Occipital lobe (tissue), 2 donors: ENCODE data around the gene EPOP. TPM values are rescaled to one million over a fixed set of nuclear protein-coding genes. Genes with fewer than 3 reads are reported as not detected.

Source experiments
- DNase-seq: peaks from one replicate; lab custom pipeline; 2025; lab: John Stamatoyannopoulos, UW
- total RNA-seq: library from RNA; depleted of rRNA; stranded (reverse); fragments of >200 nt; gene quantifications from one replicate; pipeline ENCODE4 v1.2.3, GENCODE V29; 2014

EPOP gene
- 1.6 TPM for total RNA-seq

DNA sequence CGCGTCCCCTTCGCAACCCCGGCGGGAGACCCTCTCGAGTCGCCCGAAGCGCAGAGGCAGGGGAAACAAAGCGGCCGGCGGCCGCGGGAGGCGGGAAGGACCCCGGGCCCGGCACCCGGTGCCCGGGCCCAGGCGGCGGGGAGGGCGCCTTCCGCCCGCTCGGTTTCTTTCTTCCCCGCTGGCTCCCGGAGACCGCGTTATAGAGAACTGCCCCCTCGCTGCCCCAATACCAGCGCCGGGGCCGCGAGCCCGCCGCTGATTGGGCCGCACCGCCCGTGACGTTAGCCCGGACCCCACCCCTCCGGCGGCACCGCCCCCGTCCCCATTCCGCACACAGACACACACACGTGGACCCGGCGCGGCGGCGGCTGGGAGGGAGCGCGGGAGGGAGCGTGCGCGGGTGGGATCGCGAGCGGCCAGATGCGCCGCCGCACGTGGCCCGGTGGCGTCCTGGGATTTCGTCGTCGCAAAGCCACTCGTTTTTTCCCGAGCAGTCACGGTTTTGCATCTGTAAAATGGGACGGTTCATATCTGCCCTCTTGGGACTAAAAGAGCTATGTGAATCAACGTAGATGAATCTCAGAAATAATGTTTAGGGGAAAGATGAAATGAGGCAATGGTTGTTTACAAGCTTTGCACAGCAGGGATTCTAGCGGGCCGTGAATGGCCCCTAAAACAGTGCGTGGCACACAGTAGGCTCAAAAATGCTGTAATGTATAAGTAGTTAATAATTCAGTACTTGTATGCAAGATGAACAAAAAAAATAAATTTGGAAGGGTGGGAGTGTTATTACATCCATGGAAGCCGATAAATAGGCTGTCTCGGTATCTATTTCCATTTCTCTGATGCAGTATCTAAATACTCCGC lies at the start of gene EPOP:
Gene EPOP, minus strand, starts transcription at position 209 of the 867 bp plus-strand sequence. CDS start 462 bp downstream, outside the sequence.
- DNase-seq, result peak; percentile 90

DNA sequence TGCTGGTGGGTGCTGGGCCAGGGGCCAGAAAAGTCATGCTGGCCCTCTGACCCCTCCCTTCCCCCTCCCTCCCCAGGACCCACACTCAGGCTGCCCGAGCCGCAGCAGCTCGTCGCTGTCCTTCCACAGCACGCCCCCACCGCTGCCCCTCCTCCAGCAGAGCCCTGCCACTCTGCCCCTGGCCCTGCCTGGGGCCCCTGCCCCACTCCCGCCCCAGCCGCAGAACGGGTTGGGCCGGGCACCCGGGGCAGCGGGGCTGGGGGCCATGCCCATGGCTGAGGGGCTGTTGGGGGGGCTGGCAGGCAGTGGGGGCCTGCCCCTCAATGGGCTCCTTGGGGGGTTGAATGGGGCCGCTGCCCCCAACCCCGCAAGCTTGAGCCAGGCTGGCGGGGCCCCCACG lies 47.0 kb upstream of the EPOP start:
- DNase-seq, result no peak

DNA sequence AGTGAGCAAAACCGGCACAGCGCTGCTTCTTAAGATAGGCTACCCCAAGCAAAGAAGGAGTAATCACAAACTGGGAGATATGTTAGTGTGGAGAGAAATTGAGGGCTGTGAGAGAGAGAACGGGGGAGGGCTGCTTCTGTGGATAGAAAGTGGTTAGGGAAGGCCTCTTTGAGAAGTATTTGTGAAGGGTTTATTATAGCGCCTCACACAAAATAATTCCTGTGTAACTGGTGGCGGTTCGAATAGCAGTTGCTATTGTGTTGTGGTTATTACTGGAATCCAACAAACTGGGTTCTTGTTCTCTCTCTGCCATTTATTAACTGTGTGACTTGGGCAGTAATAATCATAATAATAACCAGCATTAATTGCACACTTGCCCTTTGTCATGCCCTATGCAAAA lies 46.2 kb upstream of the EPOP start:
- no peak for DNase-seq

DNA sequence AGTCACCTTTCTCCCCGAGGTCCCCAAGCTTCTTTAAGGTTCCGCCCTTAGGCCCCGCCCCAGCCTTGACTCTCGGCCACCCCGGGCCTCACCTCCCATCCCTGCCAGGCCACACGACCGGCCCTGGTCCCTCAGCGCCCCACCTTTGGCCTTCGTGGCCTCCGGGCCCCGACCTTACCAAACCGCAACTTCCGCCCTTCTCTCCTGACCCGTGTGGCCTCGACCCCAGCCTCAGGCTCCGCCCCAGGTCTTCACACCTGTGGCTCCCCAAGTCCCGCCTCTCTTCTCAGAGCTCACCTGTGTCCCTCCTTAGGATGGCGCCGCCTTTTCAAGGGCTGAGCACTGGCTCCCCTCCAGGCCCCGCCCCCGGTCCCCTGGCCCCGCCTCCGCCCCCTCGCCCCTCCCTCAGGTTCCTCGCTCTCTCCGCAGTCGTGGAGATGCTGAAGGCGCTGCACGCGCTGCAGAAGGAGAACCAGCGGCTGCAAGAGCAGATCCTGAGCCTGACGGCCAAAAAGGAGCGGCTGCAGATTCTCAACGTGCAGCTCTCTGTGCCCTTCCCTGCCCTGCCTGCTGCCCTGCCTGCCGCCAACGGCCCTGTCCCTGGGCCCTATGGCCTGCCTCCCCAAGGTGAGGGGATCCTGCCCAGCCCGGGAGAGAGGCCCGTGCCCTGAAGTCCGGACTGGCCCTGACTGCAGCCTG lies 45.3 kb upstream of the EPOP start:
- no peak for DNase-seq

DNA sequence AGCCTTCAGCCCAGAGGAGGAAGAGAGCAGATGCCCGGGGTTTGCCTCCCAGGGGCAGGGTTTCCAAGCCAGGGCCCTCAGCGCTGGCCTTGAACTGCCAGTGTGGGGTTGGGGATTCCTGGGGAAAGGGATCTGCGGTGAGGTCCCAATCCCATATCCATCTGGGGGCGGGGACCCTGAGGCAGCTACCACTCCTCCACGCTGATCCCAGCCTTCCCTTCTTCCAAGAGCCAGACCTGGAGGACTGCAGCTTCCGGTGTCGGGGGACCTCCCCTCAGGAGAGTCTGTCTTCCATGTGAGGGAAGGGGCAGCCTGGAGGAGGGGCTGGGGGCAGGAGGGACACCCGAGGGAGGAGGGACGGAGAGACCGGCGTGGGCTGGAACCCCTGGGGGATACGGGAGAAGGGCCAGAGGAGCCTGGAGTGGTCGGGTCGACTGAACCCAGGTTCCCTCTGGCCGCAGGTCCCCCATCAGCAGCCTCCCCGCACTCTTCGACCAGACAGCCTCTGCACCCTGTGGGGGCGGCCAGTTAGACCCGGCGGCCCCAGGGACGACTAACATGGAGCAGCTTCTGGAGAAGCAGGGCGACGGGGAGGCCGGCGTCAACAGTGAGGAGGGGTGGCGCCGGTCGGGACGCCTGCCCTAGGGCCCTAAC lies 44.7 kb upstream of the EPOP start:
- no peak for DNase-seq

DNA sequence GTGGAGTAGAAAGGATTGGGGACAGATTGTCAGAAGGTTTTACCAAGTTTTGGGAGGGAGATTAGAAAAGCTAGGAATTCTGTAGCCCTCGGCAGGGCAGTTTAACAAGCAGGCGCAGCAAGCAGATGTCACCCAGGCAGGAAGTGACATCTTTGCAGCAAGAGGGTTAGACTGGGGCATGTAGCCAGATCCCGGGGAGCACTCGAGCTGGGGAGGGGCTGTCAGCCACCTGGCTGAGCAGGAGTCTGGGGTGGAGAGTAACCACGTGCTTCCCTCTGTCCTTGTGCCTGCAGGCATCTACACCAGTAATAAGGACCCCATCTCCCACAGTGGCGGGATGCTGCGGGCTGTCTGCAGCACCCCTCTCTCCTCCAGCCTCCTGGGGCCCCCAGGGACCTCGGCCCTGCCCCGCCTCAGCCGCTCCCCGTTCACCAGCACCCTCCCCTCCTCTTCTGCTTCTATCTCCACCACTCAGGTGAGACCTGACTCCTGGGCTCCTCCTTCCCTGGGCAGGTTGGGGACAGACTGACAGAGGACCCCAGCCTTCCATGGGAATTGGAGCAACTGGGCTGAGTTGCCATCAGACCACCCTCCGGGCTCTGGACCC lies 42.5 kb upstream of the EPOP start:
- DNase-seq, result no peak

DNA sequence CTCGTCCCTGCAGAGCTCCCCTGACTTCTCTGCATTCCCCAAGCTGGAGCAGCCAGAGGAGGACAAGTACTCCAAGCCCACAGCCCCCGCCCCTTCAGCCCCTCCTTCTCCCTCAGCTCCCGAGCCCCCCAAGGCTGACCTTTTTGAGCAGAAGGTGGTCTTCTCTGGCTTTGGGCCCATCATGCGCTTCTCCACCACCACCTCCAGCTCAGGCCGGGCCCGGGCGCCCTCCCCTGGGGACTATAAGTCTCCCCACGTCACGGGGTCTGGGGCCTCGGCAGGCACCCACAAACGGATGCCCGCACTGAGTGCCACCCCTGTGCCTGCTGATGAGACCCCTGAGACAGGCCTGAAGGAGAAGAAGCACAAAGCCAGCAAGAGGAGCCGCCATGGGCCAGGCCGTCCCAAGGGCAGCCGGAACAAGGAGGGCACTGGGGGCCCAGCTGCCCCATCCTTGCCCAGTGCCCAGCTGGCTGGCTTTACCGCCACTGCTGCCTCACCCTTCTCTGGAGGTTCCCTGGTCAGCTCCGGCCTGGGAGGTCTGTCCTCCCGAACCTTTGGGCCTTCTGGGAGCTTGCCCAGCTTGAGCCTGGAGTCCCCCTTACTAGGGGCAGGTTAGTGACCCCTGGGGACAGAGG lies 41.7 kb upstream of the EPOP start:
- DNase-seq, result no peak

DNA sequence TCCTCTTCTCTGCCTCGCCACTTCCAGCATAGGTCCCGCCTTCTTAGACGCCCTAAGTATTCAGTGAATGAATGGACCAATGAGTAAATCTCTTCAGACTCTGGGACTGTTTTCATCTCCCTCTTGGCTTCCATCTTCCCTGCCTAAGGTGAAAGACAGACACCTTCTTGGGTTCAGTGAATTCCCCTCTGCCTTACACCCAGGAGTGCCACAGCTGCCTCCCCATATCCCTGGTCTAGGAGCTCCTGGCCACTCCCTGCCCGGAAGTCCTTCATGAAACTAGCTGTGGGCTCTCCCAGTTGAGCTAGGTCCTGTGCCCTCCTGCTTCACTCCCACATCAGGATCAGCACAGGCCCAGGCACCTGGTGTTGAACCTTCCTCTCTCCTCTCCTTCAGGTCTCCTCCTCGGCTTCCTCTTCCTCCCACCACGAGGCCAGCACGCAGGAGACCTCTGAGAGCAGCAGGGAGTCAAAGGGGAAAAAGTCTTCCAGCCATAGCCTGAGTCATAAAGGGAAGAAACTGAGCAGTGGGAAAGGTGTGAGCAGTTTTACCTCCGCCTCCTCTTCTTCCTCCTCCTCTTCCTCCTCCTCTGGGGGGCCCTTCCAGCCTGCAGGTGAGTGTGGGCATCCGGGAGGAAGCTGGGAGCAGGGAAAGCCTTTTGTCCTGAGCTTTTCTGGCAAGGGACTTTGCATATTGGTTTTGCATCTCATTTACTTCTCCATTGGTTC lies 40.6 kb upstream of the EPOP start:
- no peak for DNase-seq

DNA sequence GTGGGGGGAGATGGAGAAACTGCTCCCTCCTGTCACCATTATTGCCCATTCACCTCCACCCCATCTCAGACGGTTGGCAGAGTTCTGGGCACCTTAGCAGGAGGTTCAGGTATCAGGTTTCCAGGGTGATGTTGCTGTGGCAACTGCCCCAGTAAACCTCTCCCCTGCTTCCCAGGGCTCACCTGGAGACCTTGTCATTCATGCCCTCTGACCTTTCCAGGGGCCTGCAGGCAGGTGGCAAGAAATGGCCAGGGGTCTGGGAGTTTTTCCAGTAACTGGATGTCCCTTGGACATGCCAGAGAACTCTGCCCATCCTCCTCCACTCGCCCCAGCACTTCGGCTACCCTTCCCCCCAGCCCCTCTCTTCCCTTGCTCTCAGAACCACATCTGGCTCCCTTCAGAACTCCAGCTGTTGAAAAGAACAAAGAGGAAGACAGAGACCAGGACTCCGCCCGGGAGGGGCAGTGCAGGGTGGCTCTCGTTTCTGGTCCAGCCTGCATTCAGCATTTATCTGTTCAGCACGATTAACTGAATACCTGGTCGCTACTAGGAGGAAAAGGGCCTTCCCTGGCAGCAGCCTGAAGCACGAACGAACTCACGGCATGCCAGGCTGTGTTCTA lies 38.8 kb upstream of the EPOP start:
- no peak for DNase-seq

DNA sequence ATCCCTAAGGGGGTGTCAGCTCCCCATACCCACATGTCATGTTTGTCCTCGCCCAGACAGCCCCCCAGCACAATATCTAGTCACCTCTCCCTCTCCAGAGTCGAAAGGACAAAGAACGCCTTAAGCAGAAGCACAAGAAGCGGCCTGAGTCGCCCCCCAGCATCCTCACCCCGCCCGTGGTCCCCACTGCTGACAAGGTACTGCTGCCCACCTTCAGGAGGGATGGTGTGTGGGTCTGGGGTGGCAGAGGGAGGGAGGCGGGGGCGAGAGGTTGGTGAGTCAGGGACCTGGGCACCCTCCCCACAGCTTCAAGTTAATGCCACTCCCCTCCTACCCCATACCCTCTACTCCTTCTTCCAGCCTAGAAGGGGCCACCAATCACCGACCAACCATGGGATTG lies 37.8 kb upstream of the EPOP start:
- DNase-seq, result no peak

DNA sequence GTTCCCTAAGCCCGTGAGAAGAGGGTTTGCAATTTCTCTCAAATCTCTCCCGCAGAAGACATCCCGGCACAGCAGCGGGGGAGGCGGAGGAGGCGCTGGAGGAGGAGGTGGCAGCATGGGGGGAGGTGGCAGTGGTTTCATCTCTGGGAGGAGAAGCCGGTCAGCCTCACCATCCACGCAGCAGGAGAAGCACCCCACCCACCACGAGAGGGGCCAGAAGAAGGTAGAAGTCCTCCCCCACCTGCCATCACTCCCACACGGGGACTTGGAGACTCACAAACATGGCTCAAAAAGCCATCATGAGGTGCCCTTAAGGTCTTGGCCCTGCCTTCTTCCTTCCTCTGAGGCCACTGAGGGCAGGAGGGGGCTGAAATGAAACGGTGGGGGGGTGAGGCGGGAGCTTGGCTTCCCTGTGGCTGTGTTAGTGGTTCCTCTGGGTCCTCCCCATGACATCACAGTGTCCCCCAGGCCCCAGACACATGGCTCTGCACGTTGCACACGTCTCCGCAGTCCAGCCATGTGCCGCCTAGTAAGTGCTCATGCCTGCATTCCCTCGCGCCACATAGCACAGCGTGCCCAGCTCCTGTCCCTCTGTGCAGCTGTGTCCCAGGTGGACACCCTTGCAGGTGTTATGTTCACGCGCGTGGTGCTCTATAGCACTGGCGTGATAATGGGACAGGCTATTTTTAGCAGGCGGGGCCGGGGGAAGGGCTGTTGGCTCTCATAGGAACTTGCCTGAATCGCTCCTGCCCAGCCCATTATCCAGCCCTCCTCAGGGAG lies 37.2 kb upstream of the EPOP start:
- no peak for DNase-seq

DNA sequence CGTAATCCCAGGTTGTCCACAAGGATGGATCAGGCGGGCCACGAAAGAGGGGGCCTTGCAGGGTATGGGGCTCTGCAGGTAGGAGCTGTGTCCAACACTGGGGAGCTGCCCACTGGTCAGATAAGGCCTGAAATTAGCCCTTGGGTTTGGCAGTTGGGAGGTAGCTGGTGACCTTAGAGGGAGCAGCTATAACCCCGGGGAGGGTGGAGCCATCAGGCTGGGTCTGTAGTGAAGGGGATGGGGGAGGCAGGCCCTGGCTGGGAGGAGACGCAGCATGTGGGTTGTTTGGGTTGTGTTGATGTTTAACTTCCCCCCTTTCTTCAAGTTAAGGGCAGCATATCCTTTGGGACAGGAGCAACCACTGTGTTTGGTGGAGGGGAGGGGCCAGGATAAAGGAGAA lies 36.2 kb upstream of the EPOP start:
- DNase-seq, result no peak

DNA sequence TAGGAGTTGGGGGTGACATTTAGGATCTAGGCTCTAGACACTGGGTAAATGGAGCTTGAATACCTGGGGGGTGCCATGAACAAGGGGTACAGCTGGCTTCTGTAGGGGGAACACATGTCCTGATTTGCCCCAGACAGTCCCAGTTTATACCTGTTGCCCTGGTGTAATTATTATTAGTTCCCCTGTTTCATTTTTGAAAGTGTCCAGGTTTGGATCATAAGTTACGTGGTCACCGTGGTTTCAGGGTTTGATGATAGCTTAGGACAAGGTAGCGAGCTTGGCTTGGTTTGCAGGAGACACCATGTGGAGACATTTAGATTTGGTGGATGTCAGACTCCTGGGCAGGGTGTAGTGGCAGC lies 35.8 kb upstream of the EPOP start:
- DNase-seq, result no peak

DNA sequence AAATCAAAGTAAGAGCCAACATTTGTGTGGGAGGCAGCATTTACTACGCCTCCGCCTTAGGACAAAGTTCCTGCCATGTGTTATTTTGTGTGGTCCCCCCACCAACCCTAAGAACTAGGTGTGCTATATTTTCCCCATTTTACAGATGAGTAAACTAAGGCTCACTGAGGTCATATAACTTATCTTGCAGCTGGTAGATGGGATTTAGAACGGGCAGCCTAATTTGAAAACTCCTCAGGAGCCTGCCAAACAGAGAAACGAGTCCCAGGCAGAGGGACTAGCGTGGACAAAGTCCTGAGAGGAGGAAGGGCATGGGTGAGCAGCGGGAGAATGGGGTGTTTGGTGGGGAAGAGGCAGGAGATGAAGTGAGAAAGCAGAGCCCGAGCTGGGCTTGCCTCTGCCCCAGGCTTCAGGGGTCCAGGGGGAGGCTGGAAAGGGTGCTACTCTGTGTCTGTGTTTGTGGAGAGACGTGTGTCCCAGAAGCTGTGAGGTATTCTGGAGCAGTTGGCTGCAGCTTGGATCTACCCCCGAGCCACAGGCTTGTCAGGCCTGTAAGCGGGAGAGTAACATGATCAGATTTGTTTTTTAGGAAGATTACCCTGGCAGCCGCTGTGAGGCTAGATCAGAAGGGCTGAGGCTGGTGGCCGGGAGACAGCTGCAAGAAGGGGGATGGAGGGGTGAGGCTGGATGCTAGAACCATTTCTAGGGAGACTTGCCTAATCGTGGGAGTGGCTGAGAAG lies 35.3 kb upstream of the EPOP start:
- no peak for DNase-seq

DNA sequence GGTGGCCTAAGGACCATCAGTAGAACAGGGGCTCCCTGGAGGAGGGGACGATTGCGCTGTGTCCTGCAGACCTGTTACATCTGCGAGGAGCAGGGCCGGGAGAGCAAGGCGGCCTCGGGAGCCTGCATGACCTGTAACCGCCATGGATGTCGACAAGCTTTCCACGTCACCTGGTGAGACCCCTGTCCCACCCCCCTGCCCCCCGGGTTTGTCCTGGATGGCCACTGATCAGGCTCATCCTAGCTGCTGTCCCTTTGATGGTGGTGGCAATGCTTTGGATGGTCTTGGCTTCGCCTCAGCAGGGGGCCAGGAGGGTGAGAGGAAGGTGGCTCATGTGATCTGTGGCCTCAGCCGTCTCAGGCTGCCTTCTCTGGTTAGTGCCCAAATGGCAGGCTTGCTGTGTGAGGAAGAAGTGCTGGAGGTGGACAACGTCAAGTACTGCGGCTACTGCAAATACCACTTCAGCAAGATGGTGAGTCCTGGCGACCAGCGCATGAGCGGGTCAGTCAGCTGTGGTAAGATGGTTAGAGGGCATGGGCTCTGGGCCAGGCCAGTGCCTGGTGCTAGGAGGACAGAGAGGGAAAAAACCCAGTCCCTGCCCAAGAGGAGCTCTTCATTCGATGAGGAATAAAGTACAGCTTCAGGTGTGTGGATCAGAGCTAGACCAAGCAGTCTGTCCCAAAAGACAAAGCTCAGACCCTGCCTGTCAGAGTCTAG lies 34.5 kb upstream of the EPOP start:
- no peak for DNase-seq

DNA sequence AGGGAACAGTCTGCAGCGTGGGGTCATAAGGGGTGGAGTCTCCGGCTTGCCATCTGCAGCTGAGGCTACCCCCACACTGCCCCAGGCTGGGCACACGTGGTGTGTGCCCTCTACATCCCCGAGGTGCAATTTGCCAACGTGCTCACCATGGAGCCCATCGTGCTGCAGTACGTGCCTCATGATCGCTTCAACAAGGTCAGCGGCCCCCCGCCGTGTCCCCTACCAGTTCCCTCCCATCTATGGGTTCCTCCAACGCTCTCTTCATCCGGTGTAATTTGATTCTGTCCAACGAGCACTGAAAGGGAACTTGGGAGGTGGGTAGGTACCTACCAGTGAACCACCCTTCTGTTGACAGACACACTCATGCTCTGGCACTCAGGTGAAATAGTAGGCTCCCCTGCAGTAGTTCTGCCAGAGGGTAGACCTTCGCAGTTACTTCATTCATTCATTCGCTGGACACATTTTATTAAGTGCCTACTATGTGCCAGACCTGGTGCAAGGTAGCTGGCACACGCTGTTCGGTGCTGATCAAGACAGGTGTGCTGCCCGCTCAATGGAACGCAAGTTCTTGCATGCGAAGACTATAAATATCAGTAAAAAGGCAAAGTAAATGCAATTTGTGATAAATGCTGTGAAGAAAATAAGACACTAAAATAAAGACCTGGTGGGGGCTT lies 33.1 kb upstream of the EPOP start:
- no peak for DNase-seq

DNA sequence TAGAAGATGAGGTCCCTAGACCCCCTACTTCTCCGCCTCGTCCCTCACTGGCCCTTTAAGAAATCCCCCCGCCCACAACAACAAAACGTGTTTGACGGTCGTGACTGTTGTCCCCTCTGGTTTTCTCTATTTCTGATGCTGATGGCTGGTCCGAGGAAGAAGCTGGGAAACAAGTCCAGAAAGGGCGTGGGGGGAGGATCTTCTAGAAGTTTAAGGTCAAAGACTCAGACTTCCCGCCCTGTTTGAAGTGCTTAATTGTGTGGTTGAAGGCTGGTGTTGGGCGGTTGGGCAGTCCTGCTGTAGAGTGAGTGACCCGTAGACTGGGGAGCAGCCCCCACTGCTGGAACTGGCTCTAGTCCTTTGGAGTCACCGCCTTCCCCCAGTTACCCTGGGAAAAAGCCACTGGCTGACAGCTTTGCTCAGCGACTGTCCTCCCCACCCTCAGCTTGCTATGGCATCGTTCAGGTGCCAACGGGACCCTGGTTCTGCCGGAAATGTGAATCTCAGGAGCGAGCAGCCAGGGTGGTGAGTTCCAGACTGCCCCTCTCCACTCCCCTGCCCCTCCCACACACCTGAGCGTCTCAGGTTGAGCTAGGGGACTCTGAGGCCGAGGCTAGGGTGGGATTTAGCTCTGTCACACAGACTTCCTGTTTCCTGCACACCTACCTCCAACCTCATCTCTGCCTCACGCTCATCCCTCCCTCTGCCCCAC lies 31.9 kb upstream of the EPOP start:
- no peak for DNase-seq
